Naive thymus-derived CD8-positive, alpha-beta T cell (primary cell): ENCODE measurements around the gene SLC12A3. TPM values are rescaled to one million over a fixed set of nuclear protein-coding genes. Genes with fewer than 3 reads are reported as not detected.
"Not testable (repeated sequence)": the region's sequence is repeated elsewhere in the genome, so short reads cannot be mapped to it uniquely, and the experiment has no call there.

Experiments
- ATAC-seq, 2 donors: fragments of 150-1000 bp; cut with Tn5 transposase in 1 of 2; sonication (Bioruptor Pico), chemical (Tn5 transposase) in 1 of 2; 1 replicate in 1 of 2; 2 replicates in 1 of 2; pipeline ENCODE4 v1.10.0; 2021; ENCODE audit warnings: mild to moderate bottlenecking in 2 of 2, moderate library complexity in 2 of 2
- POLR2A ChIA-PET: fragments of 350-600 bp; sonication (Branson Sonifier 250); formaldehyde crosslinking; loops from one replicate; lab custom pipeline; 2021; ENCODE audit warnings: antibody characterized with exemption; lab: Charles Lee
- DNase-seq, 10 donors: peaks; one replicate each; pipeline versions ENCODE4 v3.0.0 to v3.0.0-alpha.2; 2020 to 2022
- H3K27ac Mint-ChIP-seq, 10 donors: one replicate each; pipeline ENCODE4 v1.8.0; 2020 to 2022; ENCODE audit warnings: mild to moderate bottlenecking in 10 of 10, mixed read lengths in 10 of 10, moderate library complexity in 4 of 10, inconsistent platforms in 1 of 10
- H3K27me3 Mint-ChIP-seq, 5 donors: one replicate each; pipeline ENCODE4 v1.8.0; 2021 to 2022; ENCODE audit warnings: mixed read lengths in 5 of 5
- H3K36me3 Mint-ChIP-seq, 3 donors: one replicate each; pipeline ENCODE4 v1.8.0; 2020 to 2022; ENCODE audit warnings: mixed read lengths in 3 of 3, mild to moderate bottlenecking in 2 of 3, inconsistent platforms in 1 of 3
- H3K4me1 Mint-ChIP-seq, 4 donors: one replicate each; pipeline ENCODE4 v1.8.0; 2021 to 2022; ENCODE audit warnings: mixed read lengths in 4 of 4
- H3K4me3 Mint-ChIP-seq, 10 donors: one replicate each; pipeline ENCODE4 v1.8.0; 2020 to 2022; ENCODE audit warnings: mild to moderate bottlenecking in 10 of 10, mixed read lengths in 10 of 10, moderate library complexity in 6 of 10, inconsistent platforms in 1 of 10
- H3K9me3 Mint-ChIP-seq, 9 donors: one replicate each; pipeline ENCODE4 v1.8.0; 2020 to 2022; ENCODE audit warnings: mixed read lengths in 9 of 9, mild to moderate bottlenecking in 3 of 9, inconsistent platforms in 1 of 9, moderate library complexity in 1 of 9
- polyA plus RNA-seq, 3 donors: library from polyadenylated mRNA; unstranded; fragments of 300-500 nt; fragmentation: Illumina TruSeq; gene quantifications; one replicate each; pipeline ENCODE4 v1.2.3, GENCODE V29; 2021
- total RNA-seq, 8 experiments: library from RNA in 2 of 8; stranded (reverse) in 2 of 8; gene quantifications; one replicate each; pipeline ENCODE4 v1.2.3 and lab custom pipeline; 2021 to 2026

SLC12A3 gene
- total and polyA plus RNA-seq, 5 experiments from 2014 or later = not detected

GRCh38 chr16:56933828-56934598, 69.0 kb downstream of the SLC12A3 start:
- Mint-ChIP-seq H3K27me3 (no peaks in the 10 kb centered on the region), H3K36me3 (peaks cover 0 to 47% (median 19%) of the 10 kb centered on the region in 3 donors), H3K27ac (peak overlapping the region; percentile 18 to 99 (median 93)), H3K9me3 (no peaks in the 10 kb centered on the region), H3K4me1 (peaks cover 29 to 70% (median 58%) of the 10 kb centered on the region in 4 donors), H3K4me3 (peak overlapping the region; percentile 94 to 99 (median 98))
- POLR2A ChIA-PET = interaction anchor here (0.6 to 4.4 kb wide), 14 partner anchors 10 to 416 kb away, joined by 3 to 35 read pairs (median 3); partner anchors contain the start of gene NLRC5
- ATAC-seq = no peak
- DNase-seq = no peak

- DNase-seq, H3K9me3 Mint-ChIP-seq, ATAC-seq, H3K27me3 Mint-ChIP-seq: not testable (repeated sequence)
- peaks cover 0 to 54% (median 25%) of the 10 kb centered on the region in 3 donors for H3K36me3 Mint-ChIP-seq
- POLR2A ChIA-PET = interaction anchor here (0.6 to 4.4 kb wide), 10 partner anchors 16 to 244 kb away, joined by 3 to 35 read pairs (median 4); partner anchors contain the start of gene NLRC5
- H3K4me3 Mint-ChIP-seq = peak overlapping the region; percentile 94 to 99 (median 98)
- H3K4me1 Mint-ChIP-seq = peaks cover 34 to 77% (median 64%) of the 10 kb centered on the region in 4 donors
- peak overlapping the region; percentile 71 to 99 (median 90) for H3K27ac Mint-ChIP-seq
Observed at GRCh38 chr16:56934599-56935145, 69.7 kb downstream of the SLC12A3 start.

GRCh38 chr16:56935201-56935600, 70.2 kb downstream of the SLC12A3 start:
- POLR2A ChIA-PET = interaction anchor here (0.6 to 4.4 kb wide), 6 partner anchors 17 to 312 kb away, joined by 3 to 35 read pairs (median 3); partner anchors contain the start of gene NLRC5
- ATAC-seq = no peak
- Mint-ChIP-seq H3K4me1 (peaks cover 37 to 82% (median 69%) of the 10 kb centered on the region in 4 donors), H3K27ac (peak overlapping the region; percentile 68 to 96 (median 88)), H3K27me3 (no peaks in the 10 kb centered on the region), H3K4me3 (peak overlapping the region; percentile 39 to 99 (median 75)), H3K36me3 (peaks cover 0 to 59% (median 29%) of the 10 kb centered on the region in 3 donors), H3K9me3 (no peaks in the 10 kb centered on the region)
- DNase-seq = no peak

GRCh38 chr16:56936491-56936890, 71.5 kb downstream of the SLC12A3 start:
- DNase-seq (no peak), ATAC-seq (no peak)
- H3K4me1 Mint-ChIP-seq = peaks cover 38 to 79% (median 71%) of the 10 kb centered on the region in 4 donors
- peak overlapping the region in 7 of 10 donors; percentile 44 to 90 (median 65) for H3K27ac Mint-ChIP-seq
- POLR2A ChIA-PET = interaction anchor here (1.7 kb wide), 1 partner anchor 19 kb away, joined by 3 read pairs; no protein-coding TSS in a partner anchor
- no peaks in the 10 kb centered on the region for H3K27me3 Mint-ChIP-seq
- no peaks in the 10 kb centered on the region for H3K9me3 Mint-ChIP-seq
- H3K36me3 Mint-ChIP-seq = peaks cover 0 to 68% (median 31%) of the 10 kb centered on the region in 3 donors
- H3K4me3 Mint-ChIP-seq = peak overlapping the region in 2 of 10 donors; percentile 23 to 40

- Mint-ChIP-seq H3K4me3 (peak overlapping the region in 1 of 10 donors; percentile 40), H3K36me3 (peaks cover 0 to 72% (median 31%) of the 10 kb centered on the region in 3 donors), H3K9me3 (no peaks in the 10 kb centered on the region), H3K27ac (peak overlapping the region in 6 of 10 donors; percentile 24 to 92 (median 59)), H3K27me3 (no peaks in the 10 kb centered on the region), H3K4me1 (peaks cover 38 to 79% (median 71%) of the 10 kb centered on the region in 4 donors)
- POLR2A ChIA-PET = interaction anchor here (0.6 to 1.7 kb wide), 3 partner anchors 12 to 74 kb away, joined by 3 to 4 read pairs (median 3); no protein-coding TSS in a partner anchor
- ATAC-seq = no peak
- DNase-seq = no peak
Observed at GRCh38 chr16:56936950-56937349, 71.9 kb downstream of the SLC12A3 start.

GRCh38 chr16:56938664-56939513, 73.9 kb downstream of the SLC12A3 start:
- Mint-ChIP-seq H3K9me3 (no peaks in the 10 kb centered on the region), H3K36me3 (peaks cover 0 to 91% (median 38%) of the 10 kb centered on the region in 3 donors), H3K27me3 (no peaks in the 10 kb centered on the region), H3K4me1 (peaks cover 33 to 69% (median 61%) of the 10 kb centered on the region in 4 donors), H3K27ac (peak overlapping the region; percentile 68 to 96 (median 92)), H3K4me3 (peak overlapping the region; percentile 6 to 83 (median 68))
- peak in 7 of 10 donors; percentile 17 to 69 (median 45) for DNase-seq
- peak; percentile 79 to 91 for ATAC-seq
- POLR2A ChIA-PET = interaction anchor here (0.6 to 1.6 kb wide), 6 partner anchors 8 to 485 kb away, joined by 3 to 5 read pairs (median 3); partner anchors contain the start of gene NLRC5

- Mint-ChIP-seq H3K36me3 (peaks cover 0 to 95% (median 38%) of the 10 kb centered on the region in 3 donors), H3K27me3 (no peaks in the 10 kb centered on the region), H3K9me3 (no peaks in the 10 kb centered on the region), H3K27ac (peak overlapping the region; percentile 68 to 96 (median 92)), H3K4me3 (peak overlapping the region in 8 of 10 donors; percentile 4 to 83 (median 61)), H3K4me1 (peaks cover 30 to 61% (median 53%) of the 10 kb centered on the region in 4 donors)
- POLR2A ChIA-PET = interaction anchor here (1.3 kb wide), 2 partner anchors 9 to 27 kb away, joined by 3 read pairs; no protein-coding TSS in a partner anchor
- peak in 2 of 10 donors; percentile 17 to 40 for DNase-seq
- peak; percentile 25 to 32 for ATAC-seq
Observed at GRCh38 chr16:56939801-56940200, 74.8 kb downstream of the SLC12A3 start.

- no peak for DNase-seq
- Mint-ChIP-seq H3K36me3 (peaks cover 0 to 85% (median 35%) of the 10 kb centered on the region in 3 donors), H3K9me3 (no peaks in the 10 kb centered on the region), H3K27ac (peak overlapping the region in 5 of 10 donors; percentile 14 to 93 (median 63)), H3K27me3 (no peaks in the 10 kb centered on the region), H3K4me3 (no peak overlapping the region), H3K4me1 (peaks cover 23 to 50% (median 43%) of the 10 kb centered on the region in 4 donors)
- POLR2A ChIA-PET = interaction anchor here (0.5 to 1.6 kb wide), 4 partner anchors 10 to 120 kb away, joined by 3 to 16 read pairs (median 3); partner anchors contain the start of gene HERPUD1
- ATAC-seq = no peak
Observed at GRCh38 chr16:56941092-56941491, 76.1 kb downstream of the SLC12A3 start.

GRCh38 chr16:56941856-56942331, 76.9 kb downstream of the SLC12A3 start:
- H3K4me3 Mint-ChIP-seq = no peak overlapping the region
- no peak for DNase-seq
- peaks cover 0 to 77% (median 31%) of the 10 kb centered on the region in 3 donors for H3K36me3 Mint-ChIP-seq
- H3K27me3 Mint-ChIP-seq = no peaks in the 10 kb centered on the region
- H3K27ac Mint-ChIP-seq = peak overlapping the region in 2 of 10 donors; percentile 29 to 80
- H3K4me1 Mint-ChIP-seq = peaks cover 21 to 46% (median 38%) of the 10 kb centered on the region in 4 donors
- POLR2A ChIA-PET = interaction anchor here (0.6 to 1.6 kb wide), 4 partner anchors 9 to 119 kb away, joined by 3 to 16 read pairs (median 3); partner anchors contain the start of gene HERPUD1
- no peaks in the 10 kb centered on the region for H3K9me3 Mint-ChIP-seq
- ATAC-seq = no peak

- no peak overlapping the region for H3K4me3 Mint-ChIP-seq
- no peak for ATAC-seq
- POLR2A ChIA-PET = interaction anchor here (0.6 to 2.3 kb wide), 3 partner anchors 11 to 166 kb away, joined by 3 to 6 read pairs (median 3); no protein-coding TSS in a partner anchor
- peaks cover 0 to 57% (median 22%) of the 10 kb centered on the region in 3 donors for H3K36me3 Mint-ChIP-seq
- DNase-seq = no peak
- H3K9me3 Mint-ChIP-seq = no peaks in the 10 kb centered on the region
- H3K27me3 Mint-ChIP-seq = no peaks in the 10 kb centered on the region
- peaks cover 12 to 28% (median 22%) of the 10 kb centered on the region in 4 donors for H3K4me1 Mint-ChIP-seq
- peak overlapping the region in 3 of 10 donors; percentile 16 to 46 (median 36) for H3K27ac Mint-ChIP-seq
Observed at GRCh38 chr16:56943761-56944375, 78.9 kb downstream of the SLC12A3 start.
